HG03457 (cell line): ENCODE data around the gene CFAP92.

Source experiments
- ATAC-seq: cut with Tn5 transposase; IDR thresholded peaks from one replicate; pipeline ENCODE4 v1.9.1; 2021; ENCODE audit warnings: moderate number of reproducible peaks; ENCODE audit not compliant: unreplicated experiment

Gene CFAP92

DNA sequence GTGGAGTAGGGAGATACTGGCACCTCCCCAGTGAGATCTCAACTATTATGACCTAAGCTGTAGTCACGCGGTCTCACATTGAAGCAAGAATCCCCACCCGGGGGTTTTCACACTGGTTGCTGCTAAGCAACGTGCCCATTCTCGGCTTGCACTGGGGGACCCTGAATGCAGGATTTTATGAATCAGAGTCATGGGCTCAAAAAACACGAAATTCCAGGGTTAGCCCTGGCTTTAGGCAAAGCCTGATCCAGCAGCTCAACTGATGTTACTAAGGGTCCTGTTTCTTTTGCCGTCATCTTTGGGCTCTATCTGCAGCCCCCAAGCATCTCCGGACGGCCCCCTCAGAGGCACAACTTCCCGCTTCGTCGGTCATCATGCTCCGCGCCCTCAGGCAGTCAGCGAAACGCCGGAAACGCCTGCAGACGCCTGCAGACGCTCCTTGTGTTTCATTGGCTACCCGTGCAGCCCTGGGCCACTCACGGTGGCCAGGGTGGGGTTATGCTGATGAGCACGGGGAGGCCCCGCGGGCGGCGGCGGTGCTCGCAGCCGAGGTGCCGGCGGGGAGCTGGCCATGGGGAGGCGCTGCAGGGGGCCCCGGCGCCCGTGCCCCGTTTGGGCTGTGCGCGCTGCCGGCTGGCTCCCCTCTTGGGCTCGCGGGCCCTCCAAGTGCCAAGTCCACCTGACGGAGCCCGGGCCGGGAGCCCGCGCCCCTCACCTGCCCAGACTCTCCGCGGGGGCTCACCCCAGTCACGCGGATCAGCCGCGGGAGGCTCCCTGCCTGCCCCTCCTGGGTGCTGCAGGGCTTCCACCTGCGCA is 33.1 kb upstream of the CFAP92 start:
- ATAC-seq: peak; percentile 97

DNA sequence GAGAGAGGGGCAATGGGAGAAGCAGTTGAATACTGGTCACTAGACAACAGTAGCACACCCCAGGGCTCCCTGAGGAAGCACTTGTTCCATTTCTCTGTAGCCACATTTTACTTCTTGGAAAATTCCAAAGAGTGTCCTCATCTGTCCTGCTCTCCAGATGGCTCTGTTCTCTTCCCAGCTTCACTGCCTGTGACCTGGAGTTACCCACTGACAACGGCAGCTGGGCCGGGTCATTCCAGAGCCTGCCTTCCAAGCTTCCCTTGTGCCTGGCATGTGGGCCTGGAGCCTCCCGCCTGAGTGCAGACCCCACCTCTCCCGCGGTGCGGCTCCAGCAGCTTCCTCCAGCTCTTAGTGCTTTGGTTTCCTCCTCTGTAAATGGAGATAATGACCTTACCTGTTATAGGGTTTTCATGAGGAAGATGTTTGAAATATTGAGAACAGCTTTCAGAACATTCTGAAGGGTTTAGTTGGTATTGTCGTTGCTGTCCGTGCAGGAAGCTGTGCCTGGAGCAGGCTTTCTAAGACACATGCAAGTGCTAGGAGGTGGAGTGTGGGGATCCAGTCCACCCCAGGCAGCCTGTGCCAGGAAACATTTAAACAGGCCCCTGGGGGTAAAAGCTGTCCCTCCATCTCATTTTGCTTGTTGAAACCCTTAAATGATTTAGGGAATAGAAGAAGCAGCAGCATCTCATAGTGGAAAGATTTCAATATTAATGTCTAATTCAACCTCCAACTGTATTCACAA is 32.0 kb upstream of the CFAP92 start:
- ATAC-seq: no peak

DNA sequence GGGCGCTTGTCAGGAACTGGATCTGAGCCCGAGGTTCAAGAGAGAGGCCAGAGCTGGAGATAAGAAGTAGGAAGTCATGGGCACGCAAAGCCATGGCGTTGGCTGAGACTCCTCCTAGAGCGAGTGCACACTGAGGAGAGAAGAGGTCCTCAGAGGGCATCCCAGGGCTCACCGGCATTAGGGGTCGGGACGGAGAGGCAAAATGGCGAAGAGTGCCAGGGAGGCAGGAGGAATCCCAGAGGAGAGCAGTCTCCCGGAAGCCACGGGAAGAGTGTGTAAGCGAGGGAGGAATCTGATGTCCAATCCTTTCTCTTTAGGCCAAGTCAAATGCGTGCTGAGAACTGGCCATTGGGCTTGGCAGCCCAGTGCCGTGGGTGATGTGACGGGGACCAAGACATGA is 31.2 kb upstream of the CFAP92 start:
- ATAC-seq: no peak

DNA sequence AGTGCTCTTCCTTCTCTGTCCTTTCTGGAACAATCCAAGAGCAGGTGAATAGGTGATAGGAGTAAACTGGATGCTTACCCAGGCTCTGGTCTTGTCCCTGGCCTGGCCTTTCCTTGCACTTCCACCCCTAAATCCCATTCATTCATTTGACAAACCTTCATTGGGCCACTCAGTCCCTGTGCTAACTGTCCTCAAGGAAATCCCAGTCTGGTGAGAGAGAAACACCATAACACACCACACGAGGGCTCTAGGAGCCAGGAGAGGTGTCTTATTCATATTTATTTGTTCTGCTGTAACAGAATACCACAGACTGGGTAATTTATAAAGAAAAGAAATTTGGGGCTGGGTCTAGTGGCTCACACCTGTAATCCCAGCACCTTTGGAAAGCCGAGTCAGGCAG is 30.0 kb upstream of the CFAP92 start:
- ATAC-seq: no peak

DNA sequence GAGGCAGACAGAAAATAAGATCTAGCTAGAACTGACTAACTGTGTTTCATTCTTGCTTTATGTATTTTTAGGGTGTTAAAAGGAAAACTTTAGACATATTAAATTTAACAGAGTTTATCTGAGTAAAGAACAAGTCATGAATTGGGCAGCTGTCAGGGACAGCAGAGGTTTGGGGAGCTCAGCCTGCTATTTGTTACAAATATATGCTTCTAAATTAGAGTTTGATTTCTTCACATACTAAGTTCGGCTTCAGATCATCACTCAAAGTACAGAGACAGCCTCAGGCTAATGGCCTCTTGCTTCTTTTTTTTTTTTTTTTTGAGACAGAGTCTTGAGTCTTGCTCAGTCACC is 29.1 kb upstream of the CFAP92 start:
- ATAC-seq: no peak

DNA sequence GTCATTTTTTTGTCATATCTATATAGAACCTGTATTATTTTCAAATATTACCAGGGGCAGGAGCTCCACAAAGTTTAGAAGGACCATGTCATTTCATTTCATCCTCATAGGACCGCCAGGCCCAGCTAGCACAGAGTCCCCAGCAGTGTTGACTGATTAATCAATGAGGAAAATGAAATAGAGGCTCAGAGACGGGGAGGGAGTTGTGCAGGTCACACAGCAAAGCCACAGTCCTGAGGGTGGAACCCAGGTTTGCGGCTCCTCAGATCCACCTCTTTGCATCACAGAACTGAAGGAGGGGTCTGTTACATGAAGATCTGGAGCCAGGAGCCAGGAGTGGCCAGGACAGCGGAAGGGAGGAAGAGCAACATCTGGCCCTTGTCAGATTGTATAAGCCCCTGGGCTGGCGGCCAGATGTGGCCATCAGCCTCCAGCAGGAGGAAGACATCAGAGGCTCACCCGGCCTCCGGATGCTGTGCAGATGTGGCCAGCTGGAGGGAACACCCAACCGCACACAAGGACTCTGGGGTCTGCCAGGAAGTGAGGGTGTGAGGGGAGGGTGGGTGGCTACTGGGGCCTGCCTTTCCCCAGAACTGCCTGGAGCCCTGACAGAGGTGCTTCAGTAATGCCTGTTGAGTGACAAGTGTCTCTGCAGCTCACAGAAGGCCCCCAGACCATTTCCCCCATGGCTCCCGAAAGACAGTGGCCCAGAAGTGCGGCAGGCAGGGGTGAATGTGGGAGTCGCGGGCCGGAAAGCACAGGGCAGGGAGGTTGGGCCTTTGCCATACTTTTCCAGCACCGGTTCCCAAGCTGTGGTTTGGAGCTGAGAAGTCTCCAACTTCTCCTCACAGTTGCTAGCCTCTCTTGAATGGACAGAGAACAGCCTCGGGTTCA is 28.5 kb upstream of the CFAP92 start:
- ATAC-seq: no peak

DNA sequence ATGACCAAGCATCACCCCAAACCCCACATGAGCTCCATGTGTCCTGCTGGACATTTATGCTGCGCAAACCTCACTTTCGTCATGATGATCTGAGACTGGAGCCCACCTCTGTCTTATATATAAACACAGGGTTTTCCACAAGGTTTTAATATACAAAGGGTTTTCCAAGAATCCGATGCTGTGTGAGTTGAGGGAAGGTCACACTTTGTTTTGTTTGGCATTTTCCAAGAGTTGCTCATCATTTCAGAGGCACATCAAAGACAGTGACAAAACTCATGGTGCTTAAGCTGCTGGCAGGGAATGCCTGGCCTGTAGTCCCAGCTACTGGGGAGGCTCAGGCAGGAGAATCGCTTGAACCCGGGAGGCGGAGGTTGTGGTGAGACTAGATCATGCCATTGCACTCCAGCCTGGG is 27.3 kb upstream of the CFAP92 start:
- no peak for ATAC-seq

DNA sequence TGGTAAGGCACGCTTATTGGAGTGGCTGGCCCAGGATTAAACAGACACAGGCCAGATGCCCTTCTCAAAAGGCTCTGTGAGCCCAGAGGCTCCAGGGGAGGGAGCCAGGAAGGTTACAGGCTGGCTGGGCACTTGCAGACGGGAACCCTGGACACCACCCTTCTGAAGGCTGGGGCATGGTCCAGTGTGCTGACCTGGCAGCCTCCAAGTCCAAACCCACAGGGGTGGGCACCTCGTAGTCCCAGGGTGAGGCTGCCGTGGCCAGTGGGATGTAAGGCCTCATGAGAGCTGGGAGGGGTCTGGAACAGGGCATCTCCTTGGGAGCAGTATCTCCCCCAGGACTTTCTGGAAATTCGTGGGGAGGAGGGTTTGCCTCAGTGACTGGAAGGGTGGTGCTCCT is 26.8 kb upstream of the CFAP92 start:
- ATAC-seq: no peak

DNA sequence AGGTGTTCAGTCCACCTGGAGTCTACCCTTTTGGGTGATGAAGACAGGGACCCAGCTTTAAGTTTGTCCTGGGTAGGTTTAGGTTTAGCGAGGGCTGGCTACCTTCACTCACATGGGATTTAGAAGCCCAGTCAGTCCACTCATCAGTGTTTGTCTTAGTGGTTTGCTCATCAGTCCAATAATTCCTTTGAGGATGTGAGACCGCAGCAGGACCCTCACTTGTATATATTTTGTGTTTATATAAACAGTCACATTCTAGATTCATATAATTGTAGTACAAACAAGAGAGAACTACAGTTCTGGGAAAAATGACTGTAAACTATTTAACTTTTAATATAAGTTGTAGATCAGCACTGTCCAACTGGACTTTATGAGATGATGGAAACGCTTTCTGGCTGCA is 25.4 kb upstream of the CFAP92 start:
- ATAC-seq: no peak

DNA sequence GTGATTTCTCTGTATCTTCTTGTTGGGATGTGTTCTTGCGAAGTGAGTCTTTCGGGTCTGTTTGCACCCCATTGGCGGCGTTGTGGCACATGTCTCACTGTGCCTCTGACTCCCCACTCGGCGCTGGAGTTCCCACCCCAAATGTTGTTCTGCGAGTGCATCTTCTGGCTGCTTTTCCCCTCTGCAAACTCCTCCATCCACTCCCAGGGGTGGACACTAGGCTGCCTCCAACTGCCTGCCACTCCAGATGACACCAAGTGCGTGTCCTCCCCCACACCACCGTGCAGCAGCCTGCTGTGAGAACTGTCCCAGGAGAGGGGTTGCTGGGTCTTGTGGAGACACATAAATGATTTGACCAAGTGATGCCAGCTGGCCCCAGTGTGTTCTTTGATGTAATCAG is 24.9 kb upstream of the CFAP92 start:
- no peak for ATAC-seq

DNA sequence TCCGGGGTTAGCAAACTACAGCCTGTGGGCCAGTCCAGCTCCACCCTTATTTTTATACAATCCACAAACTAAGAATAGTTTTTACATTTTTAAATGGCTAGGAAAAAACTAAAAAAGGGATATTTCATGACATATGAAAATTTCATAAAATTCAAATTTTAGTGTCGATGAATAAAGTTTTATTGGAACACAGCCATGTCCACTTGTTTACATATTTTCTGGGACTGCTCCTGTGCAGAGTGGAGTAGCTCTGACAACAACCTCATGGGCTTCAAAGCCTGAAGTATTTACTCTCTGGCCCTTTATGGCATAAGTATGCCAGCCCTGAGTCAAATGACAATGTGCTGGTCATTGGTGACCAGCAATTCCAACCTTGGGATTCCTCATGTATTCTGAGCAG is 24.4 kb upstream of the CFAP92 start:
- ATAC-seq: no peak

DNA sequence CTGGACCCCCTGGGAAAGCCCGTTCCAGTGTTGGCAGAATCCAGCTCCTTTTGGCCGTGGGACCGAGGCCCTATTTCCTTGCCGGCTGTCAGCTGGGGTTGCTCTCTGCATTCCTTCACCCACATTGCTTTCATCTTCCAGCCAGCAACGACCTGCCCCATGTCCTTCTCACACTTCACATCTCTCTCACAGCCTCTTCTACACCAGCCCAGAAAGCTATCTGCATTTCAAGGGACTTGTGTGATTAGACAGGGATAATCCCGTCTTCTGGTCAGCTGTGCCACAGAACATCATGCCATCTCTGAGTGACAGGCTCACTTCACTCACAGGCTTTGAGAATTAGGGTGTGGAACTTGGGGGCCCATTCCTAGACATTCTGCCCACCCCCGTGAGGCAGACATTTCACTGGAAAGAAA is 23.6 kb upstream of the CFAP92 start:
- ATAC-seq: no peak

DNA sequence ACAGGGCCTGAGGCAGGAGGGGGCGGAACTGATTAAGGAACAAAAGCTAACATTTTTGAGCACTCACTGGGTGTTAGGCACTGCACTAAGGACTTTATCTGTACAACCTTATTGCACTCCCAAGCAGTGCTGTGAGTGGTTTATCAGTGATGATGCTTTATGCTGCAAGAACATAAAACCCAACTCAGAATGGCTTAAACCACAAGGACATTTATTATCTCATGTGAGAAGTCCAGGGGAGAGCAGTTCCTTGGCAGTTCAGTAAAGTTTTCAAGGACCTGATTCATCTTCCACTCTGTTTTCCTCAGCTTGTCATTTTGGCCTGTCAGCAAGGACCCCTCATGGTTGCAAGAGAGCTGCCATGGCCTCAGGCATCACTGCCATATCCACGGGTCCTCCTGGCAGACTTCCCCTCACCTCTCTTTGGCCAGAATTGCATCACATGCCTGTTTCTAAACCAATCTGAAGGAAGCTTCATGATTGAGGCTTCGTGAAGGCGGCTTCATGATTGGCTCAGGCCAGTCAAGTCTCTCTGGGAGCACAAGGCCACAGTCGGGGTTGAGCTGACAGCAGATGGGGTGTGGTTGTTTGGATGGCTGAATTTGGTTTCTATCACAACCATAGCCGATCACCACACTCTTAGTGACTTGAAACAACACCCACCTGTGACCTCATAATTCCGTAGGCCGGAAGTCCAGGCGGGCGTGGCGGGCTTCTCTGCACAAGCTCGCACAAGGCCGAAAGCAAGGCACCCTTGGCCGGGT is 23.0 kb upstream of the CFAP92 start:
- no peak for ATAC-seq

DNA sequence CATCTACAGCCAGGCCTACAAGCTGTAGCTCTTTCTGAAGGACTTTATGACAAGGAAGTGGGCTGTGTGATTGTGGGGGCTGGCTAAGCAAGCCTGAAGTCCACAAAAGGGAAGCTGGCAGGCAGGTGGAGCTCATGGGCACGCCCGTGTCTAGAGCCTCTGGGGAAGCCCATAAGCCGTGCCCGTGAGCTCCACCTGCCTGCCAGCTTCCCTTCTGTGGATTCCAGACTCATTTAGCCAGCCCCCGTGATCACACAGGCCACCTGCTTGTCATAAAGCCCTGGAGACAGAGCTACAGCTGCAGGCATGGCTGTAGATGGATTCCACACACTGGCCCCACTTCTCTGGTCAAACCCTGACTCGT is 22.5 kb upstream of the CFAP92 start:
- no peak for ATAC-seq

DNA sequence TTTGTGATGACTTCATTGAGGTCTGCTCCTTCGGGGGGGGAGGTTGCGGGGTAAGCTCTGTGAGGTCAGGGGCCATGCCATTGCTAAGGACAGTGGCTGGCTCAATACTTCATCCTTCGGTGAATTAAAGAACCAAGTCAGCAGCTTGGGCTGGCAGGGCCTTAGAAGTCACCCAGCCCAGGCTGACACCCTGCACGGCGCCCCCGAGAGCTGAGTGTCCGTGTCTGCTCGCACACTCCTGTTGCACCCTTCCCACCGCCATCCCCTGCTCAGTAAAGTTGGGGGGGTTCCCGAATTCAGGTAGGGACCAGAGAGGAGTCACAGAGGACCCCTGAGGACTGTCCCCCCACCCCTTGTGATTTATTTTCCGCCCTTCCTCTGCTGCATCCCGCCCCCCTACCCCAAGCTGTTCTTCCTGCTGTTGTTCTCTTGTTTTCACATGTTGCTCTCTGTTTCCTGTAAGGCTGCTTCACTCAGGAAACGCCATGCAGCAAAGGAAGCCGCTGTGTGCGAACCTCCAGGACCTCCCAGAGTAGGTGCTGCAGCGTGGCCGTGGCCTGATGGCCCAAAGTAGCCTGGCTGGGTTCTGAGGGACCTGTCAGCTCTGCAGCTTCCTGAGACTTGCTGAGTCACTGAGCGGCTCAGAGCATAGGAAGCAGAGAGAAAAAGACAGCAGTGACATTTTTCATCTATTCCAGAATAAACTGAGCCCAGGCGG is 21.7 kb upstream of the CFAP92 start:
- no peak for ATAC-seq

DNA sequence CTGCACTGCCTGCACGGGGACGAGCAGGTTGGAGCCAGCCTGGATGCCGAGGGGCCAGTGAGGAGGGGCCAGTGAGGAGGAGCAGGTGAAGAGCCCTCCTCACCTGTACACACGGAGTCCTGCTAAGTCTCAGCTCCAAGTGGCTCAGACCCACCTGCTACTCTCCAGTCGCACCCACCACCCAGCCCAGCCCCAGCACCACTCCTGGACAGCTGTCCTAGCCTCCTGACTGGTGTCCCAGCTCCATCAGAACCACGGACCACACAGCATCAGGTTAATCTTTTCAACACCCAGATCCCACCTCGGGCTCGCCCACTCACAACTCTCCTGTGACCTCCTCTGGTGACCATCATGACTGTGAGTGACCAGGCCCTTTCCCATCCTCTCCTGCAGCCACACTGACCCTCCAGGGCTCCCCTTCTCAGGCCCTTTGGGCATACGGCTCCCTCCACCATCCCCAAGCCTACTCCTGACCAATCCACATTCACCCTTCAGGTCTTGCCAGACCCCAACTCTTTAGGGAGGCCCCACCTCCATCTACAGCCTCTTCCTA is 21.0 kb upstream of the CFAP92 start:
- ATAC-seq: no peak

DNA sequence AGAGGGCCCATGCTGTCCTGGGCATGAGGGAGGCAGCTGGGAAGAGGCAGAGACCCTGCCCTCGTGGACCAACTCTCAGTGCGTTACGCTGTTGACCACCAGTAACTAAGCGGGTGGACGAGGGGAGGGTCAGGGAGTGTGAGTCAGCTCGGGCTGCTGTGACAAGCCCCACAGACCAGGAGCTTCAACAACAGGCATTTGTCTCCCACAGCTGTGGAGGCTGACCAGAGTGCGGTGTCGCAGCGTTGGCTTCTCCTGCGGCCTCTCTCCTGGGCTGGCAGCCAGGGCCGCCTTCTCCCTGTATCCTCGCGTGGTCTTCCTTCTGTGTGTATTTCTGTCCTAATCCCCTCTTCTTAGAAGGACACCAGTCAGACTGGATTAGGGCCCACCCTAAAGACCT is 20.3 kb upstream of the CFAP92 start:
- no peak for ATAC-seq

DNA sequence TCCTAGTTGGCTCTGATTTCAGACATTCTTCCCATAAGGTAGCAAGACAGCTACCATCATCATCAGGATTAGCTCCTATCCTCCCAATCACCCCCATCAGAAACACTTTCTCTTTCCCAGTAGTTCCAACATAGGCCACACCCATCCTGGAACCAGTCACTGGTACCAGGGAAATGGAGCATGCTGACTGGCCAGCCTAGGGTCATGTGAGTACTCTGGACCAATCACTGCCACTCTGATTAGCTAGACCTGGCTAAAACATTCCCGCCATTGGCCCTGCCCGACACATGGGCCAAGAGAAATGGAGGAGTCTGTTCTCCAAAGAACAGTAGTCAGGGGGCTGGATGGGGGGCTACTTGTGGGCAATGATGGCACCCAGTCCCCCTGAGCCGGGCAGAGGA is 19.6 kb upstream of the CFAP92 start:
- no peak for ATAC-seq

DNA sequence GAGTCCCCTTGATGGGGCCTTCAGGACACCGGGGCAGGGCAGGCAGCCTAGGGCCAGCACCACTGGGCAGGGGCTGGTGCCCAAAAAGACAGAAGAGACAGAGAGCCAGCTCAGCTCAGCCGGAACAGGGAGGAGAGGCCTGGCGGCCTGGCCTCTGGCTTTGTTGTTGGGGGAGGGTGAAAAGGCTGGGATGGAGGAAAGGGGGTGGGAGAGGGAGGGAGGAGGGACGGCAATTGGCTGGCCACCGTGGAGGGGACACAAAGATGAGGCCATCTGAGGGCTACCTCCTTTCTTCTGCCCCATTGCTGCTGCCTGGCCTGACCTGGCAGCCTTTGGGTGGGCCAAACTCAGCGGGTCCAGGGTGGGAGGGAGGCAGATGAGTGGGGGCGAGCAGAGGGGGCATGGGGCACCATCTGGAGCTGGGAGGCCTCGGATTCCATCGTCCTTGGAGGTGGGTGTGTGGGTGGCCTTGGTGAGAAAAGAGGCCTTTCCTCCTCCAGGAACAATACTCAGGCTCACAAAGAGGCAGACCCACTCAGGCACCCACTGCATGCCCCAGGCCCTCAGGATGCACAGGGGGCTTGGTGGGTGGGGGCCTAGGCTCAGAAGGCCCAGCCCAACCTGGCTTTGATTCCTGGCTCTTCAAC is 16.6 kb upstream of the CFAP92 start:
- no peak for ATAC-seq

DNA sequence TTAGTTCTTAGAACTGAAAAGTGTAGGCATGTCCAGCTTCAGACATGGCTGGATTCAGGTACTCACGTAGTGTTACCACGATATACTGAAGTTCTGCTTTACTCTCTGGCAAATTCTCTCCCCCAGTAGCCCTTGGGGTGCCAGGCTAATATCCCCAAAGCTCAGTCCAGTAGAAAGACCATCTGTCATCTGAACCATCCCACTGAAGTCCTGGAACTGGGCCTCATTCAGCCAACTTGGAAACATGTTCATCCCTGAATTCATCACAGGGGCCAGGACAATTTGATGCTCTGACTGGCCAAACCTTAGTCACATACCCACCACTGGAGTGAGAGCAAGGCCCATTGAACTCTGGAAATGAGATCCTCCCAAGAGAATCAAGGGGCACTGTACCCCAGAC is 15.4 kb upstream of the CFAP92 start:
- no peak for ATAC-seq
